ENCODE measurements around the gene GARIN5A.
A peak's percentile ranks its signal among the peaks of the same experiment; 100 is the strongest.

GARIN5A gene

GRCh38 chr19:50432221-50433028, 44.2 kb downstream of the GARIN5A start, which contains the start of gene MYBPC2:
TSS of gene MYBPC2 (plus strand) at chr19:50432892. CDS start at chr19:50432954, 62 bp downstream.
- no peak for DNase-seq

- peak; percentile 88 to 92 for DNase-seq
These were observed 45.1 kb downstream of the GARIN5A start for GRCh38 chr19:50431343-50432220.

- peak in 1 of 2 donors; percentile 57 for DNase-seq
These were observed 45.7 kb downstream of the GARIN5A start for GRCh38 chr19:50430888-50431342.

GRCh38 chr19:50428772-50429463, 47.7 kb downstream of the GARIN5A start:
- DNase-seq = no peak

- DNase-seq = peak; percentile 51 to 83
These were observed 48.6 kb downstream of the GARIN5A start for GRCh38 chr19:50427997-50428425.

GRCh38 chr19:50427318-50427925, 49.2 kb downstream of the GARIN5A start:
- no peak for DNase-seq

- no peak for DNase-seq
These were observed 51.1 kb downstream of the GARIN5A start for GRCh38 chr19:50425581-50425980.

GRCh38 chr19:50423279-50424113, 53.2 kb downstream of the GARIN5A start:
- DNase-seq = no peak

- DNase-seq = no peak
These were observed 54.0 kb downstream of the GARIN5A start for GRCh38 chr19:50422397-50423278.

GRCh38 chr19:50420808-50421207, 55.8 kb downstream of the GARIN5A start:
- DNase-seq = no peak

GRCh38 chr19:50420127-50420526, 56.5 kb downstream of the GARIN5A start:
- no peak for DNase-seq

- DNase-seq = no peak
These were observed 57.0 kb downstream of the GARIN5A start for GRCh38 chr19:50419580-50420035.

GRCh38 chr19:50419022-50419579, 57.5 kb downstream of the GARIN5A start:
- no peak for DNase-seq

- DNase-seq = peak in 1 of 2 donors; percentile 43
These were observed 58.2 kb downstream of the GARIN5A start, which contains the start of gene SPIB for GRCh38 chr19:50418176-50419021. TSS of gene SPIB (plus strand) at chr19:50418938. CDS start at chr19:50418963, 25 bp downstream.

GRCh38 chr19:50417111-50418081, 59.3 kb downstream of the GARIN5A start:
- peak in 1 of 2 donors; percentile 37 for DNase-seq
